ENCODE results near the gene EBP. TPM values are rescaled to one million over a fixed set of nuclear protein-coding genes. Genes with fewer than 3 reads are reported as not detected.

Gene EBP
- total RNA-seq, 1 donor from 2014 or later = 73.1 TPM

- H3K4me1 Mint-ChIP-seq (ENCODE audit: low read depth) = no peaks in the 10 kb centered on the region
- peaks cover 3% of the 10 kb centered on the region for H3K9me3 Mint-ChIP-seq (ENCODE audit: low read depth)
- no peak overlapping the region for H3K4me3 Mint-ChIP-seq (ENCODE audit: low read depth)
- peaks cover 3% of the 10 kb centered on the region for H3K36me3 Mint-ChIP-seq (ENCODE audit: insufficient read depth)
- no peak for DNase-seq (ENCODE audit: low spot score, unreplicated experiment)
- TF ChIP-seq CTCF (IDR thresholded peaks at IDR 0.05; ENCODE audit: unreplicated experiment) = no peak
- H3K27me3 Mint-ChIP-seq = no peaks in the 10 kb centered on the region
- peak overlapping the region; percentile 74 for H3K27ac Mint-ChIP-seq
Measured at GRCh38 chrX:48488034-48488433, 33.6 kb upstream of the EBP start.

GRCh38 chrX:48489296-48489695 lies 32.3 kb upstream of the EBP start:
- H3K27ac Mint-ChIP-seq = no peak overlapping the region
- no peak for TF ChIP-seq CTCF (IDR thresholded peaks at IDR 0.05; ENCODE audit: unreplicated experiment)
- peaks cover 3% of the 10 kb centered on the region for H3K9me3 Mint-ChIP-seq (ENCODE audit: low read depth)
- no peak overlapping the region for H3K4me3 Mint-ChIP-seq (ENCODE audit: low read depth)
- DNase-seq (ENCODE audit: low spot score, unreplicated experiment) = no peak
- H3K27me3 Mint-ChIP-seq = no peaks in the 10 kb centered on the region
- peaks cover 3% of the 10 kb centered on the region for H3K36me3 Mint-ChIP-seq (ENCODE audit: insufficient read depth)
- no peaks in the 10 kb centered on the region for H3K4me1 Mint-ChIP-seq (ENCODE audit: low read depth)

GRCh38 chrX:48489892-48490291 lies 31.7 kb upstream of the EBP start:
- H3K4me3 Mint-ChIP-seq (ENCODE audit: low read depth) = no peak overlapping the region
- peaks cover 3% of the 10 kb centered on the region for H3K36me3 Mint-ChIP-seq (ENCODE audit: insufficient read depth)
- no peak for TF ChIP-seq CTCF (IDR thresholded peaks at IDR 0.05; ENCODE audit: unreplicated experiment)
- peaks cover 3% of the 10 kb centered on the region for H3K9me3 Mint-ChIP-seq (ENCODE audit: low read depth)
- DNase-seq (ENCODE audit: low spot score, unreplicated experiment) = no peak
- H3K4me1 Mint-ChIP-seq (ENCODE audit: low read depth) = no peaks in the 10 kb centered on the region
- peak overlapping the region; percentile 52 for H3K27ac Mint-ChIP-seq
- H3K27me3 Mint-ChIP-seq = no peaks in the 10 kb centered on the region

- Mint-ChIP-seq H3K27ac (no peak overlapping the region), H3K4me1 (ENCODE audit: low read depth) (no peaks in the 10 kb centered on the region), H3K9me3 (ENCODE audit: low read depth) (peaks cover 5% of the 10 kb centered on the region), H3K27me3 (no peaks in the 10 kb centered on the region), H3K4me3 (ENCODE audit: low read depth) (no peak overlapping the region), H3K36me3 (ENCODE audit: insufficient read depth) (peaks cover 3% of the 10 kb centered on the region)
- no peak for DNase-seq (ENCODE audit: low spot score, unreplicated experiment)
- TF ChIP-seq CTCF (IDR thresholded peaks at IDR 0.05; ENCODE audit: unreplicated experiment) = no peak
Measured at GRCh38 chrX:48490661-48491060, 30.9 kb upstream of the EBP start.

- Mint-ChIP-seq H3K9me3 (ENCODE audit: low read depth) (peaks cover 6% of the 10 kb centered on the region), H3K4me3 (ENCODE audit: low read depth) (no peak overlapping the region), H3K36me3 (ENCODE audit: insufficient read depth) (peaks cover 3% of the 10 kb centered on the region), H3K4me1 (ENCODE audit: low read depth) (no peaks in the 10 kb centered on the region), H3K27me3 (no peaks in the 10 kb centered on the region), H3K27ac (no peak overlapping the region)
- DNase-seq (ENCODE audit: low spot score, unreplicated experiment) = no peak
- no peak for TF ChIP-seq CTCF (IDR thresholded peaks at IDR 0.05; ENCODE audit: unreplicated experiment)
Measured at GRCh38 chrX:48491809-48492208, 29.8 kb upstream of the EBP start.
